SK-N-SH (cell line): Measurements from ENCODE around the gene RHOBTB3. TPM values are rescaled to one million over a fixed set of nuclear protein-coding genes. Genes with fewer than 3 reads are reported as not detected.

ENCODE experiments used
- CTCF ChIA-PET: fragments of 300-600, 350-600 bp; formaldehyde crosslinking; extraction: SDS; loops from one replicate; lab custom pipeline; 2021; lab: Yijun Ruan, JAX
- POLR2A ChIA-PET: fragments of 350-600 bp; sonication (Branson Sonifier 250); formaldehyde crosslinking; extraction: SDS; loops from one replicate; lab custom pipeline; 2020; ENCODE audit warnings: antibody characterized with exemption, inconsistent platforms; lab: Yijun Ruan, JAX
- DNase-seq: peaks from one replicate; pipeline ENCODE4 v3.0.0; 2012
- H2AFZ ChIP-seq: fragments of 200-600 bp; sonication (generic); 2 replicates; pipeline ENCODE4 v1.8.1; 2016; ENCODE audit warnings: antibody characterized with exemption, mild to moderate bottlenecking, low read depth
- H3F3A ChIP-seq: fragments of 200-600 bp; sonication (generic); replicated peaks from 2 replicates; pipeline ENCODE3; 2016; ENCODE audit warnings: antibody characterized with exemption, mild to moderate bottlenecking; ENCODE audit not compliant: insufficient read depth
- H3K27ac ChIP-seq, 2 experiments: fragments of 200-500 bp in 1 of 2; fragments of 200-600 bp in 1 of 2; sonication (Bioruptor generic) in 1 of 2; sonication (generic), shearing (Covaris generic) in 1 of 2; 2 replicates each; pipeline versions ENCODE4 v1.5.1 to v1.6.1; 2014 to 2016; ENCODE audit warnings: low read depth in 2 of 2, inconsistent platforms in 1 of 2, low read length in 1 of 2, mild to moderate bottlenecking in 1 of 2, mixed read lengths in 1 of 2
- H3K27me3 ChIP-seq: fragments of 200-600 bp; sonication (generic), shearing (Covaris generic); 2 replicates; pipeline ENCODE4 v1.6.1; 2016; ENCODE audit warnings: mixed run types; ENCODE audit not compliant: insufficient read depth
- H3K36me3 ChIP-seq, 2 experiments: fragments of 200-500 bp in 1 of 2; fragments of 200-600 bp in 1 of 2; sonication (Bioruptor generic) in 1 of 2; sonication (generic) in 1 of 2; replicated peaks in 1 of 2; 2 replicates each; pipeline versions ENCODE3 to v1.5.1; 2014 to 2016; ENCODE audit warnings: low read length in 1 of 2, mild to moderate bottlenecking in 1 of 2; ENCODE audit not compliant: insufficient read depth in 2 of 2, control insufficient read depth in 1 of 2
- H3K4me1 ChIP-seq, 2 experiments: fragments of 200-500 bp in 1 of 2; fragments of 200-600 bp in 1 of 2; sonication (Bioruptor generic) in 1 of 2; sonication (generic), shearing (Covaris generic) in 1 of 2; 2 replicates each; pipeline versions ENCODE4 v1.5.1 to v1.6.1; 2014 to 2016; ENCODE audit warnings: low read depth in 1 of 2, low read length in 1 of 2, mixed run types in 1 of 2; ENCODE audit not compliant: insufficient read depth in 2 of 2, control insufficient read depth in 1 of 2
- H3K4me2 ChIP-seq: fragments of 200-600 bp; sonication (generic), shearing (Covaris generic); 2 replicates; pipeline ENCODE4 v1.6.1; 2017; ENCODE audit warnings: mixed run types
- H3K4me3 ChIP-seq, 2 experiments: fragments of 200-500 bp in 1 of 2; fragments of 200-600 bp in 1 of 2; sonication (Bioruptor generic) in 1 of 2; sonication (generic), shearing (Covaris generic) in 1 of 2; 2 replicates each; pipeline versions ENCODE4 v1.5.1 to v1.8.1; 2014 to 2016; ENCODE audit warnings: low read depth in 2 of 2, inconsistent platforms in 1 of 2, low read length in 1 of 2, mild to moderate bottlenecking in 1 of 2, mixed read lengths in 1 of 2, moderate library complexity in 1 of 2
- H3K79me2 ChIP-seq: fragments of 200-600 bp; sonication (generic); 2 replicates; pipeline ENCODE4 v1.8.1; 2017; ENCODE audit warnings: mild to moderate bottlenecking; ENCODE audit not compliant: insufficient read depth
- H3K9ac ChIP-seq: fragments of 200-600 bp; sonication (generic); 2 replicates; pipeline ENCODE4 v1.6.1; 2017; ENCODE audit warnings: mixed run types
- H3K9me2 ChIP-seq: fragments of 200-600 bp; sonication (generic); 2 replicates; pipeline ENCODE4 v1.6.1; 2017; ENCODE audit warnings: mixed run types
- H3K9me3 ChIP-seq: fragments of 200-600 bp; sonication (generic); 2 replicates; pipeline ENCODE4 v1.6.1; 2017; ENCODE audit warnings: mixed run types, mild to moderate bottlenecking, moderate library complexity
- H4K20me1 ChIP-seq: fragments of 200-600 bp; sonication (generic); 2 replicates; pipeline ENCODE4 v1.6.1; 2017; ENCODE audit warnings: mild to moderate bottlenecking, mixed run types; ENCODE audit not compliant: insufficient read depth
- CHD2 ChIP-seq: fragments of 150-350 bp; IDR thresholded peaks from 2 replicates; pipeline ENCODE4 v1.6.1; 2018; ENCODE audit warnings: low read length; ENCODE audit not compliant: partially characterized antibody
- ELF1 ChIP-seq: IDR thresholded peaks from 2 replicates; pipeline ENCODE4 v1.4.0; 2012
- EP300 ChIP-seq, 2 experiments: IDR thresholded peaks; 2 replicates each; pipeline versions ENCODE4 v1.4.0 to v1.6.1; 2012; ENCODE audit warnings: borderline replicate concordance in 1 of 2, low read depth in 1 of 2, low read length in 1 of 2
- EZH2phosphoT487 ChIP-seq: fragments of 200-600 bp; sonication (generic); IDR thresholded peaks from 2 replicates; pipeline ENCODE4 v1.6.1; 2017; ENCODE audit warnings: low read depth, mixed run types, mild to moderate bottlenecking, antibody characterized with exemption, moderate library complexity, borderline replicate concordance
- FOXM1 ChIP-seq: IDR thresholded peaks from 2 replicates; pipeline ENCODE4 v1.4.0; 2012; ENCODE audit warnings: low read depth, mild to moderate bottlenecking
- GABPA ChIP-seq: IDR thresholded peaks from 2 replicates; pipeline ENCODE4 v1.4.0; 2012; ENCODE audit warnings: low read depth, mild to moderate bottlenecking
- MXI1 ChIP-seq: IDR thresholded peaks from 2 replicates; pipeline ENCODE4 v1.6.1; 2012; ENCODE audit warnings: mild to moderate bottlenecking, low read depth, low read length, improper control_type of control experiment
- POLR2AphosphoS5 ChIP-seq: IDR thresholded peaks from 2 replicates; pipeline ENCODE4 v1.6.1; 2012; ENCODE audit warnings: low read depth, low read length
- RAD21 ChIP-seq: IDR thresholded peaks from 2 replicates; pipeline ENCODE4 v1.6.1; 2012; ENCODE audit warnings: mild to moderate bottlenecking, low read length
- RFX5 ChIP-seq: IDR thresholded peaks from 2 replicates; pipeline ENCODE4 v1.6.1; 2012; ENCODE audit warnings: mild to moderate bottlenecking, improper control_type of control experiment, low read length
- RXRA ChIP-seq: IDR thresholded peaks from 2 replicates; pipeline ENCODE4 v1.4.0; 2012; ENCODE audit warnings: low read depth, mild to moderate bottlenecking, borderline replicate concordance
- WGBS: methylation state at CpG from one replicate; pipeline ENCODE4 v1.1.6; 2017; ENCODE audit warnings: low lambda C conversion rate; 5-methylcytosine and 5-hydroxymethylcytosine counted together
- polyA plus RNA-seq, 3 experiments: library from polyadenylated mRNA; depleted of rRNA; stranded (reverse); fragments of >200 nt; gene quantifications; 2 replicates each; pipeline ENCODE4 v1.2.3, GENCODE V29; 2012
- TF ChIP-seq, protein P1 (sequence below): IDR thresholded peaks from 2 replicates; pipeline ENCODE4; 2012
- TF ChIP-seq, protein P2 (sequence below): IDR thresholded peaks from 2 replicates; pipeline ENCODE4 v1.6.1; 2012; ENCODE audit warnings: mild to moderate bottlenecking, low read depth, low read length, moderate library complexity

The RHOBTB3 gene
- polyA plus RNA-seq, 1 of the 3 experiments (the other 2 are of a cell fraction), result 59.3 TPM

DNA sequence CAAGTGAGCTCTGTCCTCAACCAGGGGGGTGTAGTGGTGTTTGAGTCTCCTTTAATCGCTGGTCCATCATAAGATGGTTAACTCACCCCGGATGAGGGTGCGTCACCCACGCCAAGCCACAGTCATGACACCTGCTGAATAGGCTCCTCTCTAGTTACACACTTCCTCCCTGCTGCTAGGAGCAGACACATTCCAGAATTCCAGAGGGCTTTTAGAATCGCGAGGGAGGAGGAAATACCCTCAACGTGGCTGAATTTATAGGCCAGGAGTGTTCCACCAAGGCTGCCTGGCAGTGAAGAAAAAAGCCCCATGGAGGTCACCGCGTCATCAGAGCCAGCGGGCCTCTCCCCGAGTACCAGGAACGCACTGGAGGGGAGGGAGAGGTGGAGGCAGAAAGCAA is 86.3 kb downstream of the RHOBTB3 start:
- Histone ChIP-seq H3K4me3 (no peak overlapping the region), H3K27ac (no peak overlapping the region), H3K79me2 (peaks cover 14% of the 10 kb centered on the region; the same call in 1 of the 2 replicates), H3K4me2 (no peak overlapping the region), H3K36me3 (peaks cover 2 to 5% of the 10 kb centered on the region in 2 experiments), H3K9me2 (no peaks in the 10 kb centered on the region), H3K27me3 (no peaks in the 10 kb centered on the region), H3K9ac (no peak overlapping the region), H3F3A (peaks cover 2% of the 10 kb centered on the region), H3K4me1 (peaks cover 6 to 7% of the 10 kb centered on the region in 2 experiments; a peak in 3 of 4 replicates), H3K9me3 (no peaks in the 10 kb centered on the region), H2AFZ (no peak overlapping the region), H4K20me1 (no peaks in the 10 kb centered on the region)
- 80% methylated on average over 9 of the region's 12 CpGs for WGBS
- TF ChIP-seq MXI1 (no peak), RAD21 (no peak), GABPA (no peak), RFX5 (no peak), POLR2AphosphoS5 (no peak), EP300 (IDR thresholded peaks at IDR 0.05; ENCODE audit: borderline replicate concordance in 1 of 2, low read depth in 1 of 2, low read length in 1 of 2) (no peak), RXRA (no peak)
- TF ChIP-seq, protein P1, sequence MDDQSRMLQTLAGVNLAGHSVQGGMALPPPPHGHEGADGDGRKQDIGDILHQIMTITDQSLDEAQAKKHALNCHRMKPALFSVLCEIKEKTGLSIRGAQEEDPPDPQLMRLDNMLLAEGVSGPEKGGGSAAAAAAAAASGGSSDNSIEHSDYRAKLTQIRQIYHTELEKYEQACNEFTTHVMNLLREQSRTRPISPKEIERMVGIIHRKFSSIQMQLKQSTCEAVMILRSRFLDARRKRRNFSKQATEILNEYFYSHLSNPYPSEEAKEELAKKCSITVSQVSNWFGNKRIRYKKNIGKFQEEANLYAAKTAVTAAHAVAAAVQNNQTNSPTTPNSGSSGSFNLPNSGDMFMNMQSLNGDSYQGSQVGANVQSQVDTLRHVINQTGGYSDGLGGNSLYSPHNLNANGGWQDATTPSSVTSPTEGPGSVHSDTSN, result no peak
- DNase-seq, result no peak
- CTCF ChIA-PET, result interaction anchor here (0.6 to 4.5 kb wide), 4 partner anchors 36 to 174 kb away, joined by 3 to 28 read pairs (median 3); no protein-coding TSS in a partner anchor
- POLR2A ChIA-PET, result no interaction called here

DNA sequence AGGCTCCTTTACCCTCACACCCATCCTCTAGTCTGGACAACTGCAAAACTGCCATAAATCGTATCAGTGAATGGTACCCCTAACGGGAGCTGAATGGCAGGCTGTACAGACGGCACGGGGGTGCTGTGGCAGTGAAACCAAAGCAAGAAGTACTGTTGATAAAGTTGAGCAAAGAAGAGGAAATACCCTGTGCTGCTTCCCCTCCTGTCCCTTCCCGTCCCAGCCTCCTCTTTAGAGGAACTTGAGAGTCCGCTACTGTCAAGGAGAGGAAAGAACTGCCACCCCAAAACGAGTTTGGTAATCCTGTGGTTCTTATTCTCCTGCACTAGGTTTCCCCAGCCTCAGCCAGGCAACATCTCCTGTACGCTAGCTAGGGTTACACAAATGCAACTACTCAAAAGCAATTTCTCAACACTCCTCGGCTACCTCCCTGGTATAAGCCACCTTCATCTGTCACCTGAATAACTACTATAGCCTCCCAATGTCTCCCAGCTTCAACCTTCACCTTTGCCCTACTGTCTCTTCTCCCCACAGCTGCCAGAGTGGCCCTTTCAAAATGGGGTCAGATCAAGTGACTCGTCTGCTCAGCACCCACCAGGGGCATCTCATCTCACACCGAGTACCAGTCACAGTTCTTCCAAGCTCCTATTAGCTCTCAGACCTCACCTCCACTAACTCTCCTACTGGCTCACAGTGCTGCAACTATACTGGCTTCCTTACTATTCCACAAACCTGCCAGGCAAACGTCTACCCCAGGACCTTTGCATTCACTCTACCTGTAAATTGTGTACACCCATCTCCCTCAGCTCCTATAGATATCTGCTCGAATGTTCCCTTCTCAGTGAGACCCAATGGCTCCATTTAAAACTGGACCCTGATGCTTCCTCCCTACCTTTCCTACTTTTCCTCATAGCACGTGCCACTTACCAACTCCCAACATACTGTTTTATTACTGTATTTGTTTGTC is 87.3 kb downstream of the RHOBTB3 start:
- POLR2A ChIA-PET, result interaction anchor here (0.5 to 0.7 kb wide), 2 partner anchors 12 to 31 kb away, joined by 4 to 5 read pairs; no protein-coding TSS in a partner anchor
- H3K9me3 ChIP-seq, result no peaks in the 10 kb centered on the region
- no peaks in the 10 kb centered on the region for H4K20me1 ChIP-seq
- H3K9ac ChIP-seq, result no peak overlapping the region
- H2AFZ ChIP-seq, result no peak overlapping the region
- TF ChIP-seq RXRA (no peak), ELF1 (no peak), FOXM1 (no peak), RFX5 (no peak), GABPA (no peak), POLR2AphosphoS5 (no peak), CHD2 (no peak), EZH2phosphoT487 (no peak)
- TF ChIP-seq, protein P2, sequence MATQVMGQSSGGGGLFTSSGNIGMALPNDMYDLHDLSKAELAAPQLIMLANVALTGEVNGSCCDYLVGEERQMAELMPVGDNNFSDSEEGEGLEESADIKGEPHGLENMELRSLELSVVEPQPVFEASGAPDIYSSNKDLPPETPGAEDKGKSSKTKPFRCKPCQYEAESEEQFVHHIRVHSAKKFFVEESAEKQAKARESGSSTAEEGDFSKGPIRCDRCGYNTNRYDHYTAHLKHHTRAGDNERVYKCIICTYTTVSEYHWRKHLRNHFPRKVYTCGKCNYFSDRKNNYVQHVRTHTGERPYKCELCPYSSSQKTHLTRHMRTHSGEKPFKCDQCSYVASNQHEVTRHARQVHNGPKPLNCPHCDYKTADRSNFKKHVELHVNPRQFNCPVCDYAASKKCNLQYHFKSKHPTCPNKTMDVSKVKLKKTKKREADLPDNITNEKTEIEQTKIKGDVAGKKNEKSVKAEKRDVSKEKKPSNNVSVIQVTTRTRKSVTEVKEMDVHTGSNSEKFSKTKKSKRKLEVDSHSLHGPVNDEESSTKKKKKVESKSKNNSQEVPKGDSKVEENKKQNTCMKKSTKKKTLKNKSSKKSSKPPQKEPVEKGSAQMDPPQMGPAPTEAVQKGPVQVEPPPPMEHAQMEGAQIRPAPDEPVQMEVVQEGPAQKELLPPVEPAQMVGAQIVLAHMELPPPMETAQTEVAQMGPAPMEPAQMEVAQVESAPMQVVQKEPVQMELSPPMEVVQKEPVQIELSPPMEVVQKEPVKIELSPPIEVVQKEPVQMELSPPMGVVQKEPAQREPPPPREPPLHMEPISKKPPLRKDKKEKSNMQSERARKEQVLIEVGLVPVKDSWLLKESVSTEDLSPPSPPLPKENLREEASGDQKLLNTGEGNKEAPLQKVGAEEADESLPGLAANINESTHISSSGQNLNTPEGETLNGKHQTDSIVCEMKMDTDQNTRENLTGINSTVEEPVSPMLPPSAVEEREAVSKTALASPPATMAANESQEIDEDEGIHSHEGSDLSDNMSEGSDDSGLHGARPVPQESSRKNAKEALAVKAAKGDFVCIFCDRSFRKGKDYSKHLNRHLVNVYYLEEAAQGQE, result no peak
- no peak overlapping the region for H3K4me2 ChIP-seq
- peaks cover 14% of the 10 kb centered on the region; the same call in 1 of the 2 replicates for H3K79me2 ChIP-seq
- 88% methylated on average over 14 of the region's 14 CpGs for WGBS
- peaks cover 9 to 11% of the 10 kb centered on the region in 2 experiments; a peak in 3 of 4 replicates for H3K4me1 ChIP-seq
- H3K4me3 ChIP-seq, result no peak overlapping the region
- no peak overlapping the region for H3K27ac ChIP-seq
- no peak for DNase-seq
- no peaks in the 10 kb centered on the region for H3K27me3 ChIP-seq
- CTCF ChIA-PET, result interaction anchor here (1.0 to 4.5 kb wide), 4 partner anchors 28 to 175 kb away, joined by 3 to 28 read pairs (median 4); no protein-coding TSS in a partner anchor
- no peaks in the 10 kb centered on the region for H3K9me2 ChIP-seq
- H3F3A ChIP-seq, result peaks cover 10% of the 10 kb centered on the region
- H3K36me3 ChIP-seq, result peaks cover 2 to 3% of the 10 kb centered on the region in 2 experiments
